ENCODE data around the gene CLCC1.

Gene CLCC1

GRCh38 chr1:108916788-108917187 is 46.5 kb downstream of the CLCC1 start:
- DNase-seq, result no peak
